Activated CD8-positive, alpha-beta memory T cell treated with anti-CD3 and anti-CD28 coated beads for 24 hours (primary cell): ENCODE data around the gene MMS22L.
A peak's percentile ranks its signal among the peaks of the same experiment; 100 is the strongest.

Experiments
- DNase-seq: peaks from one replicate; pipeline ENCODE4 v3.0.0-alpha.2; 2020

MMS22L gene

DNA sequence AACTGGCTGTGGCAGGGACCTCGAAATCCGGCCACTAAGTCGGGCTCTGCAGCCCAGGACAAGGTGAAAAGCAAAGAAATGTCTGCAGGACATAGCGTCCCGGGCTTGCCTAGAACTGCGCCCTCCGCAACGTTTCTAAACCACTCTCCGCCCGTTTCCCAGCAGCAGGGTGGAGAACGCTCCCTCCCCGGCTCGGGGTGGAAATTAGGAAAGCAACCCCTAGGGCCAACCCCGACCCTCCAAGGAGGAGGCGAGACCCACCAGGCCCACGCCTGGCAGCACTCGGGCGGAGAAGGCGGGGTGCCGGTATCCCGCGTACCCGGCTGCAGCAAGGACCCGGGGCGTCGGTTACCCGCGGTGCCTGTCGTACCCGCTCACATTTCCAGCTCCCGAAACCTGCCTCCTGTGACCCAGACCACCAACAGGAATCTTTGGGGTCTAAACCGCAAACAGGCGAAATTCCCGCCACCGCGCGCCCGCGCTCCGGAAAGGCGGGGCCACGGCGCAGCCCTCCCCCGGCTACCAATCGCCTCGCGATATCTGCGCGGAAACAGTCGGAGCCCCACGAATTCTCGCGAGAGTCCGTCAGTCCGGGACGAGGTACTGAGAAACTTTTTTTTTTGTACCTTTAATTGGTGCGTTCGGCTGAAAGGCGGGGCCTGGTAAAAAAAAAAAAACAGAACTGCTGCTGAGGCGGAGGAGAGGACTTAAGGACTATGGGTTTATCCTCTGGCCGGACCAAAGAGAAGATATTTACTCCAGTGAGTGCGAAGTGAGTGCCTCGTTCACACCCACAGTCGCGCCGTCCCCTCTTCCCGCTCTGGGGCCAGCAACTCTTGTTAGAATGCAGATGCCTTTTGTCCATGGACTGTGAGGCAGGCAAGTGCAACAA, at the start of gene MMS22L:
Gene MMS22L (minus strand): TSS at position 491 of the 892 bp plus-strand sequence. CDS start 739 bp downstream, outside the sequence.
- peak; percentile 94 for DNase-seq

- no peak for DNase-seq
Observed at GRCh38 chr6:97322811-97323210, 39.8 kb upstream of the MMS22L start.

DNA sequence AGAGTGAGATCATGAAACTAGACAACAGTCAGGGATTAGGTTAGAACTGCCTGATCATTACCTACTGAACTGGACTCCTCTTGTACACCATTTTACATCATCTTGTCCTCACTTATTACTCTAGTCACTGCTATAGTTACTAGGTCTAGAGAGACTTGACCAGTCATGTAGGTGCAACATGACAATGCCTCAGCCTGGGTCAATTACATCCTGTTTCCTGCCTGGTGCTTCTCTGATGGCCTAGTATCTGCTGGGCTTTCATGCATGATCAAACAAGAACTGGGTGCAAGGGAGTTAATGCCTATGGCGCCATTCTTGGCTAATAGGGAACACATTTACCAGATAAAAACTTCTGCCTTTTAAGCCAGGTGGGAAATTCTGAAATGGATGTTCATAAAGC, 39.2 kb upstream of the MMS22L start:
- no peak for DNase-seq

- DNase-seq: no peak
Observed at GRCh38 chr6:97316978-97317377, 34.0 kb upstream of the MMS22L start.

- DNase-seq: no peak
Observed at GRCh38 chr6:97312241-97312640, 29.2 kb upstream of the MMS22L start.

DNA sequence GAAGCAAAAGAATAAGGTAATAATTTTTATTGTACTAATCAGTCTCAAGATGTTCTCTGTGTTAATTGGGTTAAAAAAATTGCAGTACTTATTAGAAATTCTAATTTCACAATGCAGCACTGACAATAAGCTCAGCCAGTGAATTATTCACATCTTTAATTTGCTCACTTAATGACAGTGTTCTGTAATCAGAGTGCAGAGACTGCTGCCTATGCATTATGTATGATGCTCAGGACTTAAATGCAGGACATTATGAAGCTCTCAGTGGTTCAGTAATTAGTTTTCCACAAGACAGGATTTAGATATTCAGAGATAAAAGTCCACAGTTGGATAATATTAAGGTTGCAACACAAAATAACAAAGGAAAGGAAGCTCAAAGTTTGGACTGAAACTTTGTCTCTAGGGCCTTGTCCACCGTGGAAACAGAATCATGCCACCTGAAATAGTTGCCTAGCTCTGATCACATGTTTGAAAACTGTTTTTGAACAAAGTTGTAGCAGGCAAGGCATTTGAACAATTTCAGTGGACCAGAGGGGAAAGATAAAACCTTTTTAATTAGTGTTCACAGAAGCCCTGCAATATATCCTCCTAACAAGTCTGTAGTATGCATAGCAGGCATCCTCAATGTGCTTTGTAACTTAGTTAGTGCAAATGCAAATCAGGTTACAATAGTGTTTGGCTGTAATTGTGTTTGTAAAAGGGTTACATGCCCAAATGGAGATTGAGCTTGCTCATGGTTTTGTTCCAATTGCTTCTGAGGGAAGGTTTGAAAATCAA, 23.7 kb upstream of the MMS22L start:
- no peak for DNase-seq

GRCh38 chr6:97305414-97306066, 22.5 kb upstream of the MMS22L start:
- no peak for DNase-seq

DNA sequence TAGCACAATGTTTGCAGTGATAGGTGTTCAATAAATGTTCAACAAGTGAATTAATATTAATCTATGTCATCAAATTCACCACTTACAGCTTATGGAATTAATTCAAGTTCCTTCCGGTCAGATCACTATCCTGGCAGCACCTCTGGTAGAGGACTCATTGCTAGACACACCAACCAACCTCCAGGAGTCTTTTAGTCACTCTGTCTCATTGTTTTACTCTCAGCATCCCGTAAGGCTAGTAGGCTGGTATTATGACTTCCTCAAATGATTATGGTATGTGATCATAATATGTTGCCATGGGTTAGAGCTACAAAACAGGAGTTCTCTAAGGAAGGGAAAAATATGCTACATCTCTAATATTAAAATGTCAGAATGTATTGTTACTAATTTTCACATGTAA, 21.7 kb upstream of the MMS22L start:
- no peak for DNase-seq

GRCh38 chr6:97294451-97294850, 11.4 kb upstream of the MMS22L start:
- DNase-seq: no peak

DNA sequence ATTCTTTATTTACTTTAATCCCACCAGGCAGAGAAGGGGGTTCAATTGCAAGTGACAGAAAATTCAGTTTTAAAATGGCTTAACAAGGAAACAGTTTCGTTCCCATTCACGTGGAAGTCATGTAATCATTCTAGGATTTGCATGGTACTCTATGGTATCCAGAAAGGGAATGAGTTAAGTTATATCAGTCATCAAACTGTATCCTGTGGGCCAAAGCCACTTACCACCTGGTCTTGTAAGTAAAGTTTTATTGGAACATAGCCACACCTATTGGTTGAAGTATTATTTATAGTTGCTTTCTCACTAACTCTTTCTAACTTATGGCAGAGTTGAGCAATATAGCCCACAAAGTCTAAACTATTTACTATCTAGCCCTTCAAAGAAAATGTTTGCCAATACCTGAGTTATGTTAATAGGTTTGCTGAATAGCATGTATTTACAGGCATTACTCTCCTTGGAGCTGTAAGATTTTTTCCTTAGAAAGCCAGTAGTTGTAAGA, 10.2 kb upstream of the MMS22L start:
- DNase-seq: no peak

GRCh38 chr6:97292671-97293070, 9.7 kb upstream of the MMS22L start:
- DNase-seq: no peak

DNA sequence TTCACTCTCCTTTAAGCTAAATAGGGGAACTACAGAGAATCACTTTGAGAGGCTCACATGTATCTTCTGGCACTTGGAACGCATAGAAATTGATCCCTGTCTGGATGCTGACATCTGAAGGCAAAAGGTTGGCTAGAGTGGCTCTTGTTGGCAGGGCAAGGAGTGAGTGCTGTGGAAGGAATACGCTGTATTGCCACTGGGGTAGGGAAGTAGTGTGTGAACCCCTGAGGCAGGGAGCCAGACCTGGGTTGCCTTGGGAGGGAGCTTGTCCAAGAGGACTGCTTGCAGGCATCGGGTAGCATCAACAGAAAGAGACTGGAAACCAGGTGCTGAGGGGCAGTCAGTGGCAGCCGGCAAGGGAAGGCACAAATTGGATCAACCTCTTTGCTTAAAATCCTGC, 8.9 kb upstream of the MMS22L start:
- DNase-seq: no peak

DNA sequence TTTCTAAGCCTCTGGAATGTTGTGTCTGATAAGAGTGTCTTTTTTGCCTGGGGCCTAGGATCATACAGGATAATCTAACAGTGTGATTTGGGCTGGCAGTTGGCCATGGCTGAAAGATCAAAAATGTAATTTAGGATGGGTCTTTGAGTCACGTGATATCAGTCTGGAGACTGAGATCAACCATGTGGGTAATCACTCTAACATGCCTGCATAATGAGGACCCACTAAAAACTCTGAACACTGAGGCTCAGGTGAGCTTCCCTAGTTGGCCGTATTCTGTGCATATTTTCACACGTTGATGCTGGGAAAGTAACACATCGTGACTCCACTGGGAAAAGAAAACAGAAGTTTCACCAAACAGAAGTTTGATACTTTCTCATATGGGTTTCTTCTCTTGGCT, 6.3 kb upstream of the MMS22L start:
- DNase-seq: no peak

DNA sequence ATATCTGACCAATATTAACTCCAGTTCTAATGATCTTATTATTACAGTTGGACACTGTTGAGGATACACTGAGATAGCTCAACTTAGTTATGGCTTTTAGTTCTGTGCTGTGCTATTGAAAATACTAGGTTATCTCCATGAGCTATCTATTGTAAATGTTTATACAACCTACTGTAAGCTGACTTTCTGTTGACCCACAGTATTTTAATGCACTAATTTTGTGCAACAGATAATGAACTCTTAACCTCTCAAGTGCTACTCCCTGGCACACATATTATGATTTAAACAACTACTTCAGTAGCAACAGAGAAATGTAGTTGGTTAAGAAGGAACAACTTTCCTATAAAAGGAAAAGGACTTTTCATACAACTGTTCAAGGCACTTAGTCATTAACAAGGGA, 5.2 kb upstream of the MMS22L start:
- no peak for DNase-seq

- no peak for DNase-seq
Observed at GRCh38 chr6:97282238-97282725, 734 bp downstream of the MMS22L start.

GRCh38 chr6:97280766-97281165, 2.2 kb downstream of the MMS22L start:
- DNase-seq: no peak

DNA sequence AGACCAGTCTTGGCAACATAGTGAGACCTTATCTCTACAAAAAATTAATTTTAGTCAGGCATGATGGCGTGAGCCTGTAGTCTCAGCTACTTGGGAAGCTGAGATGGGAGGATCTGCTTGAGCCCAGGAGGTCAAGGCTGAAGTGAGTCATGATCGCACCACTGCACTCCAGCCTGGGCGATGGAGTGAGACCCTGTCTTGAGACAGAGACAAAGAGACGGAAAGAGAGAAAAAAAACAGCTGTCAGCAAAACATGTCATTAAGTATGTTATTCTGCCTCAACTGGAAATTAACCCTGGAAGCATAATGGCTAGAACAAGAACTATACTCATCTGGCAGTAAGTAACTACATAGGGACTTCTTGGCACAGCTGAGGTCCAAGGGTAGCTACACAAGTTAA, 7.2 kb downstream of the MMS22L start:
- DNase-seq: no peak

DNA sequence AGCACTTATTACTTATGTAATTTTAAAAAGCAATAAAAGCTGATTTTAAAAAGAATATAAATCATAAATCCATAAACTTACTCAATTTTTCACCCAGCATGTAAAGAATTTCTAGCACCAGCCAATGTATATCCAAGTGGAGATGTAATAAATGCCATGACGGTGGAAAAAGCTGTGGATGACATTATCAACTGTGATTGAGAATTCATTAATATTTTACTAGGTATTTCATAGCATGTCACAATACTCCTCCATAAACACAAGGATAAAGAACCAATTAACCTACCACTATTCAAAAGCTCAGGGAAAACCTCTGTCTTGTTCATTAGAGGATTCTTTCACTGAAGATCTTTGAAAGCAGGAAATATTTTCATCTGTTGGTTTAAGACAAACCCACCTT, 13.2 kb downstream of the MMS22L start:
- no peak for DNase-seq

DNA sequence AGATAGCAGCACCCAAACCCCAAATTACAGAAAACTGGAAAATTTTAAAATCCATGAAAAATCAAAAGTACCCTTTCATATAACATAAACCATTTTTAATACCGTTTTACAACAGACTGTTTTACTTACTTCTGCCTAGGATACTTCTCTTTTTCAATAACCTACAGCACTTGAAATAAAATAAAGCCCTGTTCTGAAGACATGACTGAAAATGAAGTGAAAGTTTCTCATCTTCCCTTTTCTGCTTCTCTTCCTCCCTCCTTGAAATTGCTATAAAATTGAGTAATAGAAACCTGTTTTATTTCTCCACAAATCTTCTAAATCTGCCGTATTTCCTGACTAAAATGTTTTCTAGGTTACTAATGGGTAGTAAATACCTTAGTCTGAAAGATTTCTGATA, 20.3 kb downstream of the MMS22L start:
- DNase-seq: no peak

GRCh38 chr6:97246842-97247241, 36.2 kb downstream of the MMS22L start:
- DNase-seq: no peak

GRCh38 chr6:97240222-97240621, 42.8 kb downstream of the MMS22L start:
- no peak for DNase-seq

- DNase-seq: no peak
Observed at GRCh38 chr6:97231911-97232310, 51.1 kb downstream of the MMS22L start.

DNA sequence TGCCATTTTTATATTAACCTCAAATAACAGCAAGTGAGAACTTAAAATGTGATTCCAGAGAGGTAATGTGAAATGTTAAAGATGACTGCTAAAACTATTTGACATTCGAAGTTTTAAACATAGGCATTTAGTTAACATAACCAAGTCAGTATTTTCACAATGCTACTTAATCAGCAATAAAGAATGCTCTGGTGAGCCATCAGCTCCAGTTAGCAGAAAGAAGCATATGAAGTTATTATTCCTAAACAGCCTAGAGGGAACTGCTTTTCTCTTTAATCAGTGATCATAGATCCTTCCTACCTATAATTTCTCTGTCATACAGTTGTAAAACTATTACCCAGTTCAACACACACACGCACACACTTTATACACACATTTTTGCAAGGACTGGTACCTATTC, 60.1 kb downstream of the MMS22L start:
- DNase-seq: no peak
